Measurements from ENCODE around the gene SAAL1. TPM values are rescaled to one million over a fixed set of nuclear protein-coding genes. Genes with fewer than 3 reads are reported as not detected.

Gene SAAL1
- polyA plus RNA-seq, 1 of the 3 experiments (the other 2 are of a cell fraction): 19.6 TPM

DNA sequence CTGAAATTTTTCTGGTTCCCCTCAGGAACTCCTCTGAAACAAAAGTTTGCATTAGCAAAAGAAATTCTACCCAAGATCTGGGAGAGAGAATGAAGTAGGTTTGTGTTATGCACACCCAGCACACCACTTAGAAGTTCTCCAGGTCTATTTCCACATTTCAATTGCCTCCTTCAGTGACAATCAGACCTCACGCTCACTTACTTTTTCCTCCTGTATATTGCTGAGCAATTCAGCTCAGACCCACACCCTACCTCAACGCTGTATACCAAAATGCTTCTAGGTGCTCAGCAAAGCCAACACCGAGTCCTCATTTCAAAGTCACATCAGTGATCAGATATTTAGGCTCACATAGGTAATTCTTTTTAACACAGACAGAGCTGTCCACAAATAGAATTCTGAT lies 45.7 kb upstream of the SAAL1 start (continued):
- TF ChIP-seq, protein P1, sequence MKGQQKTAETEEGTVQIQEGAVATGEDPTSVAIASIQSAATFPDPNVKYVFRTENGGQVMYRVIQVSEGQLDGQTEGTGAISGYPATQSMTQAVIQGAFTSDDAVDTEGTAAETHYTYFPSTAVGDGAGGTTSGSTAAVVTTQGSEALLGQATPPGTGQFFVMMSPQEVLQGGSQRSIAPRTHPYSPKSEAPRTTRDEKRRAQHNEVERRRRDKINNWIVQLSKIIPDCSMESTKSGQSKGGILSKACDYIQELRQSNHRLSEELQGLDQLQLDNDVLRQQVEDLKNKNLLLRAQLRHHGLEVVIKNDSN (IDR thresholded peaks at IDR 0.05; ENCODE audit: borderline replicate concordance, low read depth): no peak
- TF ChIP-seq GATA2 (CRISPR knock-in tag; IDR thresholded peaks at IDR 0.05) (no peak), RAD21 (IDR thresholded peaks at IDR 0.05; ENCODE audit: low read length) (no peak)

DNA sequence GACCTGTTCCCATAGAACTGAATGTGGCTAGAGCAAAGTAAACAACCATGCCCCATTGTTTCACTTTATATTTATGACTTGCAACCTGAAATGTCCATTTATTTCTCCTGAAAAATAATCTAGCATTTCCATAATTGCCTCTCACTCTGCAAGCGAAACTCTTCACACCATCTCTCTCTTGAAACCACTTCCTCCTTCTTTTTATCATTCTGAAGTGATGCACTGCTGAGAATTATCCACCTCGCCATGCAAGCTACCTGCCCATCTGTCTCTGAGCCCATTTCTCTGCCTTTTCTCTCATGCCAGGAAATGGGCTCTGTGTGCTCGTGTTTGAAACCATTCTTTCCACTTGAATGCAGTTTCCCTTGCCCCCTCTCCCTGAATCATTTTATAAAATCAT lies 40.0 kb upstream of the SAAL1 start:
- H4K20me1 ChIP-seq (ENCODE audit: insufficient read depth): no peaks in the 10 kb centered on the region
- POLR2A ChIA-PET: no interaction called here
- CTCF ChIA-PET: interaction anchor here (0.9 to 1.7 kb wide), 5 partner anchors 12 to 587 kb away, joined by 3 to 5 read pairs (median 3); no protein-coding TSS in a partner anchor

DNA sequence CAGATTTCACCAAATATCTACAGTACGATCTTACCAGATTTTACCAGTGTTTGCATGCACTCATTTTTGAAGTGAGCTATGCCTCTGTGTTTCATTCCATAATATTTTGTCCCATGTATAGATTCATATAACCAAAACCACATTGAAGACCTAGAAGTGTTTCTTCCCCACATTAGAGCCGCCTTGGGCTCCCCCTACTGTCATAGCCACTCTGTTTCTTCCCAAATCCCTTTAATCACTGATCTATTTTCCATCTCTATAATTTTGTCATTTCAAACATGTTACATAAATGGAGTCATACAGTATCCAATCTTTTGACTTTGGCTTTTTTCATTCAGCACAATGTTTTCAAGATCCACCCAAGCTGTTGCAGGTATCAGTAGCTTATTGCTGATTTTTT lies 39.1 kb upstream of the SAAL1 start:
- Histone ChIP-seq H3K9ac (no peak overlapping the region), H3K9me3 (no peaks in the 10 kb centered on the region), H4K20me1 (ENCODE audit: insufficient read depth) (no peaks in the 10 kb centered on the region), H3K4me2 (no peak overlapping the region), H3K9me2 (no peaks in the 10 kb centered on the region), H3K27ac (ENCODE audit: low read depth in 2 of 2, low read length in 1 of 2) (no peak overlapping the region), H3K36me3 (replicated peaks in 1 of 2; ENCODE audit: control insufficient read depth in 1 of 2, insufficient read depth in 2 of 2, low read length in 1 of 2) (no peaks in the 10 kb centered on the region), H2AFZ (ENCODE audit: low read depth) (no peak overlapping the region), H3K79me2 (ENCODE audit: insufficient read depth) (no peaks in the 10 kb centered on the region), H3K4me1 (ENCODE audit: control insufficient read depth in 1 of 2, insufficient read depth in 2 of 2, low read depth in 1 of 2, low read length in 1 of 2) (no peaks in the 10 kb centered on the region), H3F3A (replicated peaks; ENCODE audit: insufficient read depth) (no peaks in the 10 kb centered on the region), H3K4me3 (ENCODE audit: low read depth in 2 of 2, low read length in 1 of 2) (no peak overlapping the region), H3K27me3 (ENCODE audit: insufficient read depth) (peaks cover 8% of the 10 kb centered on the region; the same call in 1 of the 2 replicates)
- CTCF ChIA-PET: interaction anchor here (0.9 to 1.7 kb wide), 6 partner anchors 13 to 587 kb away, joined by 3 to 5 read pairs (median 3); no protein-coding TSS in a partner anchor
- POLR2A ChIA-PET: no interaction called here
- TF ChIP-seq GATA2 (CRISPR knock-in tag; IDR thresholded peaks at IDR 0.05) (no peak), USF2 (IDR thresholded peaks at IDR 0.05; ENCODE audit: borderline replicate concordance, low read depth, low read length) (no peak), FOXM1 (IDR thresholded peaks at IDR 0.05; ENCODE audit: low read depth) (no peak), EP300 (IDR thresholded peaks at IDR 0.05; ENCODE audit: borderline replicate concordance in 1 of 2, low read depth in 1 of 2, low read length in 1 of 2) (no peak), ELF1 (IDR thresholded peaks at IDR 0.05) (no peak), MEF2A (IDR thresholded peaks at IDR 0.05; ENCODE audit: borderline replicate concordance, low read depth) (no peak), TCF12 (IDR thresholded peaks at IDR 0.05) (no peak), JUND (IDR thresholded peaks at IDR 0.05) (no peak), NRF1 (IDR thresholded peaks at IDR 0.05; ENCODE audit: low read depth, low read length) (no peak), MXI1 (IDR thresholded peaks at IDR 0.05; ENCODE audit: low read depth, low read length) (no peak), RAD21 (IDR thresholded peaks at IDR 0.05; ENCODE audit: low read length) (peak; percentile 37), SMC3 (IDR thresholded peaks at IDR 0.05; ENCODE audit: low read depth, low read length) (peak; percentile 9; the same call in 1 of the 2 replicates), SIN3A (IDR thresholded peaks at IDR 0.05; ENCODE audit: borderline replicate concordance, low read depth, low read length) (no peak), CTCF (IDR thresholded peaks at IDR 0.05) (peak; percentile 48), RCOR1 (IDR thresholded peaks at IDR 0.05; ENCODE audit: low read length) (no peak), TEAD4 (IDR thresholded peaks at IDR 0.05; ENCODE audit: borderline replicate concordance, insufficient read depth) (no peak)
- TF ChIP-seq, protein P2, sequence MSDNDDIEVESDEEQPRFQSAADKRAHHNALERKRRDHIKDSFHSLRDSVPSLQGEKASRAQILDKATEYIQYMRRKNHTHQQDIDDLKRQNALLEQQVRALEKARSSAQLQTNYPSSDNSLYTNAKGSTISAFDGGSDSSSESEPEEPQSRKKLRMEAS (IDR thresholded peaks at IDR 0.05; ENCODE audit: low read depth): no peak
- TF ChIP-seq, protein P1 (IDR thresholded peaks at IDR 0.05; ENCODE audit: borderline replicate concordance, low read depth): no peak
- DNase-seq: peak; percentile 18
- WGBS (ENCODE audit: low lambda C conversion rate): 1% methylated on average over 2 of the region's 2 CpGs

More for the DNA sequence above, 40.0 kb upstream of the SAAL1 start:
- Histone ChIP-seq H3K9ac (no peak overlapping the region), H3F3A (replicated peaks; ENCODE audit: insufficient read depth) (no peaks in the 10 kb centered on the region), H2AFZ (ENCODE audit: low read depth) (no peak overlapping the region), H3K4me1 (ENCODE audit: control insufficient read depth in 1 of 2, insufficient read depth in 2 of 2, low read depth in 1 of 2, low read length in 1 of 2) (no peaks in the 10 kb centered on the region), H3K79me2 (ENCODE audit: insufficient read depth) (no peaks in the 10 kb centered on the region), H3K4me3 (ENCODE audit: low read depth in 2 of 2, low read length in 1 of 2) (no peak overlapping the region), H3K9me2 (no peaks in the 10 kb centered on the region), H3K9me3 (no peaks in the 10 kb centered on the region), H3K36me3 (replicated peaks in 1 of 2; ENCODE audit: control insufficient read depth in 1 of 2, insufficient read depth in 2 of 2, low read length in 1 of 2) (no peaks in the 10 kb centered on the region), H3K27me3 (ENCODE audit: insufficient read depth) (peaks cover 8% of the 10 kb centered on the region; the same call in 1 of the 2 replicates), H3K27ac (ENCODE audit: low read depth in 2 of 2, low read length in 1 of 2) (no peak overlapping the region), H3K4me2 (no peak overlapping the region)
- TF ChIP-seq NRF1 (IDR thresholded peaks at IDR 0.05; ENCODE audit: low read depth, low read length): no peak
- TF ChIP-seq MEF2A (IDR thresholded peaks at IDR 0.05; ENCODE audit: borderline replicate concordance, low read depth): no peak
- no peak for TF ChIP-seq TCF12 (IDR thresholded peaks at IDR 0.05)
- TF ChIP-seq YY1 (IDR thresholded peaks at IDR 0.05; ENCODE audit: low read depth): no peak
- no peak for TF ChIP-seq TEAD4 (IDR thresholded peaks at IDR 0.05; ENCODE audit: borderline replicate concordance, insufficient read depth)
- WGBS (ENCODE audit: low lambda C conversion rate): 4% methylated on average over 3 of the region's 3 CpGs
- DNase-seq: no peak

Data from SK-N-SH (cell line).